CD4-positive, alpha-beta T cell treated with Interleukin-17A for 4 hours (primary cell): ENCODE results near the gene DICER1.

Source experiments
- DNase-seq: peaks from one replicate; pipeline ENCODE4 v3.0.0-alpha.2; 2020; ENCODE audit warnings: mixed read lengths

Gene DICER1

GRCh38 chr14:95122621-95122945 lies 34.7 kb downstream of the DICER1 start:
- no peak for DNase-seq

DNA sequence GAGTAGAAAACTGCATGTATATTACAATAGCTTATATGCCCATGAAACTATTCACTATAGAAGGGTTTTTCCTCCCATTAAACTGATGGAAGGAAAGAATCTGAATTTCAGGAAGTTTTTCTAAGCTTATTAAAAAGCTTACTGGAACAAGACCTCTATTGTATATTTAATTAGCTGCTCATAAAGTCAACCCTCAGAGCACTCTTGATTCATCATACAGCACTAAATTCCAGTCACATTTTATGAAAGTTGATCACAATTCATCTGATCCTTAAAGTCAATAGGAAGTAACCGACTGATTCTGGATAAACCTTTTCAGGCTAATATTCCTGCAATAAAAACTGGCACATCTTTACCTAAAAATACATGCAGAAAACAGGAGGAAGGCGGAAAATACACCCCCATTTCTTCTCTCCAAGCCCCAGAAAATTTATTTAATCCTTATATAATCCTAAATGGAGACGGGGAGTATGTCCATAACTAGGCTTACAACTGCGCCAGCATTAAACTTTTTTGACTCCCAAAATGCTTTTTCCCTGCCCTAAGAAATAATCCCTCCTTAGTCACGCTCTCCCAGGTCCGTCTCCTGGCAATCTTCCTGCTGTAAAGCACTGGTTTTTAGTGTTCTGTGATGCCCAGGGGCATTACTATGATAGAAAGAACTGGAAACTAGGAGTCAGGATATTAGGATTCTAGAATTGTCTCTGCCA lies 35.3 kb downstream of the DICER1 start:
- DNase-seq = no peak

DNA sequence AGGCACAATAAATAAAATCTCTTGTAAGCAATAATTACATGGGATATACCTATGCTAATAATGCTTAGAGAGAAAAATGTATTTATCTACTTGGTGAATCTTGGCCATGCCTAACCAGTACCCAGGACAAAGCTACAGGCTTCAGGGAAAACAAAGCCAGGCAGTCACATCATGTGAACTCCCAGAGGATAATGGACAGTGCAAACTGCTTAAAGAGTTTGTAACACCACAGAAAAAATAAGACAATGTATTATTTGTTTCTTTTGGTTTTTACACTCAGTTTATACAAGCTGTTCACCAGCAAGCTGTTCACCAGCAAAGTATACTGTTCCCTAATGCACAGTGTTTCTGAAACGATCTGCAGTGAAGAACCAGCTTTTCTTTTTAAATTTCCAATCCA lies 38.0 kb downstream of the DICER1 start:
- no peak for DNase-seq

- no peak for DNase-seq
Measured at GRCh38 chr14:95117937-95118721, 39.2 kb downstream of the DICER1 start.

DNA sequence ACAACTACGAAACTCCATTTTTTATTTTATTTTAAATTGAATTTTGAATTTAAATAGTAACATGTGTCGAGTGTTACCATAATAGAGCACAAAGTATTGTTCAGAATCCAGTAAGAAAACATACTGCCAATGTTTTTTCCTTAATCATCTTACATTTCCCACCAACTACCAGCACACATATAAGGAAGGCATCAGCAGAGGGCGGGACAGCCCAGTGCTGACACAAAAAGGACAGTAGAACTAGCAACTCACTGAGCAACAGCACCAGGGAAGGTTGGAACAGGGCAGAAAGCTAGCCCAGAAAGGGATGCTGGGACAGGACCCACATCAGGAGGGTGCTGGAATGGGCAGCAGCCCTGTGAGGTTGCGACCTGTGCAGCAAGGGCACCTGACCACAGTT lies 43.9 kb downstream of the DICER1 start:
- no peak for DNase-seq

GRCh38 chr14:95111507-95112164 lies 45.7 kb downstream of the DICER1 start:
- no peak for DNase-seq

GRCh38 chr14:95110178-95110577 lies 47.2 kb downstream of the DICER1 start:
- no peak for DNase-seq

GRCh38 chr14:95107711-95108110 lies 49.6 kb downstream of the DICER1 start:
- DNase-seq = no peak

DNA sequence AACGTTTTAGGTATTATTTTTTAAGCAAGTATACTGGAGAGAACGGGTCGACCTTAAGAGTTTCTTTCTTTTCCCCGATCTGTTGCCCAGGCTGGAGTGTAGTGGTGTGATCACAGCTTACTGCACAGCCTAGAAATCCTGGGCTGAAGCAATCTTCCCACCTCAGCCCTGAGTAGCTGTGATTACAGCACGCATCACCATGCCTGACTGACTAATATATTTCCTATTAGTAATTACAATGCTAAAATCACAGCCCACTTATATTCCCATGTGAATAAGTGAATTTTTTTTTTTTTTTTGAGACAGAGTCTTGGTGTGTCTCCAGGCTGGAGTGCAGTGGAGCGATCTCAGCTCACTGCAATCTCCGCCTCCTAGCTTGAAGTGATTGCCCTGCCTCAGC lies 50.4 kb downstream of the DICER1 start:
- DNase-seq = no peak

- DNase-seq = no peak
Measured at GRCh38 chr14:95104911-95105310, 52.4 kb downstream of the DICER1 start.

DNA sequence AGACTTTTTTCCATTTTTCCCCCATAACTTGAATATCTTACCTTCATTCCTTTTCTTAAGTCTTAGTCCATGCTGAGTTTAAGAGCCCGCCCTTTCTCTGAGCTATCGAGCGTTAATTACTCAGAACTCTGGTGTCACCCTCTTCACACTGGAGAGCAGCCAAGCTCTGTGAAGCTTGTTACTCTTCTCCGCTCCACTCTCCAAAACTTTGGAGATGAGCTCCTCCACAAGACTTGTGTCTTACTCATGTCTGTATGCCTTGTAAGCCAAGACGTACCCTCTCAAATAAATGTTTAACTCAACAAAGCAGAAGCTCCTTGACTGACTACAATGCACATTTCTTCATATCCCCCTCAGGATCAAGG lies 54.7 kb downstream of the DICER1 start:
- DNase-seq = no peak

DNA sequence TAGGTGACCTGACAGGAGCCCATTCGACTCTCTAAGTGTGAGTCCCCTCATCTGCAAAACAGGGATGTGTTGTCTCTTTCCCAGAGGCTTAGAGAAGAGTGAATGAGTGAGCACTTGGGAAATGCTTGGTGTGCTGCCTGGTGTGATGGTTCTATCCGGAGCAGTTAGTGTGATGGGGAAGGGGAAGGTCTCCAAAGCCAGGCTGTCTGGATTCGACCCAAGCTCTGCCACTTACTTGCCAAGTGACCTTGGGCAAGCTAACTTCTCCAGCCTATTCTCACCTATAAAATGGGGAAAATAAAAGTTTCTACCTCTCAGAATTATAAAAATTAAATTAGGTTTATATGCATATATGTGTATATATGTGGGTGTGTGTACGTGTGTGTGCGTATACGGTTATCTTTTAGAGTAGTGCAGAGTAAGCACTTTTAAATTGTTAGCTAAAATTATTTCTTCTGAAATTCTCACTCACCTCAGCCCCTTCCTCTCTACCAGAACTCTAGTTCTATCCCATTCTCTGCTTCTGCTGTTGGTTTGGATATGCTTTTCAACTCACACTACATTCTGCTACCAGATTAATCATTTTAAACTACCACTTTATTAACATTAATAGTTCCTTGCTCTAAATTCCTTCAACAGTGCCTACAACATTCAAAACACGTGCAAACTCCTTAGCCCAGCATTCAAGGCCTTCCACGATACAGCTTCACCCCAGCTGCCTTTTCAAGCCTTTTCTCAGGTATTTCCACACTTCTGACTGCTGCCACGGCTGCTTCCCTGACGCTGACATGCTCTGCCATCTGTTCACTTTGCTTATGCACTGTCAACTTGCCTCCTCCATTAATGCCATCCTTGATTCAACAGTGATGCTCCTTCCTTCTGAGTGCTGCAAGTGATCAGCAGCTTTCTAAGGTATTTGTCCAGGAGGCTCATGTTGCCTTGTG lies 55.3 kb downstream of the DICER1 start:
- no peak for DNase-seq

DNA sequence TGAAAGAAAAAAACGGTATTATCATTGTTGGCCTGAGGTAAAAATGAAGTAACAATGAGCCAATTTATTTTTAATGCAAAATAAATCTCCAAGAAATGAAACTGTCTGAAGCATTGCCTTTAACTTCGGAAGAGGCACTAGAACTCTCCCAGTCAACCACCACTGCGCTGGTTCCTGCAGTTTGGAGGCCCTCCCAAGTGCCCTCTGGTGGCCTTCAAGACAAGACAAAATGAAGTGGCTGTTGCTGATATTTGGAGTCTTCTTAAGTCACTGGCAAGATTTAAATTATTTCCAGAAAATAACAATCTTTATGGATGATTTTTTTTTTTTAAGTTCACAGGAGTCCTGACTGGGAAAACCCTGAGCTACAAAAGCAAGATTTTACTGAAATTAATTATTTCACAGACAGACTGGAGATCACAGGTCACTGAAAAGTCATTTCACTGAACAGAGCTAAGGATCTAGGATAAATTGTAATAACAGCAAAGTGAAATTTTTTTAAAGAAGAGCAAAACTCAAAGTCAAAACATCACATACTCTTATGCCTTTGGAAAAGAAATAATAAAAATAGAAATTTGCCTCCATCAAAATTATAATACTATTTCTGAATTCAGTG lies 58.2 kb downstream of the DICER1 start:
- peak; percentile 40 for DNase-seq

DNA sequence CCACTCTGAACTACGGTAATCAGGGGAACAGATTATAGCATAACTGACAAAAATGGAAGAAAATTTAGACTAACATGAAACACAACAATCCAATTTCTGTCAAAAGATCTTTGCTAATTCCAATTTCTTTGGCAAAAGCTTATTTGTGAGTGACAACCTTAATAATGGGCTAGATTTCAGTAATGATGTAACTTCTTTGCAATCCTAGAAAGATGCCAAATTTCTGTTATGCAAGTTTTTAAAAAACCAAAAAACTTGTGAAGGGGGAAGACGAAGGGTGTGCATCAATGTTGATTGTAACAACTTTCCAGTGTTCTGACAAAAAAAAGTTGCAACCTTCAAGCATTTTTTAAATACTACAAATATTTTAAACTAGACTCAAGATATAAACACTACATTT lies 59.9 kb downstream of the DICER1 start:
- DNase-seq = no peak

GRCh38 chr14:95096476-95096875 lies 60.9 kb downstream of the DICER1 start:
- no peak for DNase-seq

GRCh38 chr14:95095996-95096395 lies 61.3 kb downstream of the DICER1 start:
- no peak for DNase-seq

GRCh38 chr14:95092723-95093122 lies 64.6 kb downstream of the DICER1 start:
- DNase-seq = no peak

- DNase-seq = no peak
Measured at GRCh38 chr14:95091581-95091980, 65.7 kb downstream of the DICER1 start.

DNA sequence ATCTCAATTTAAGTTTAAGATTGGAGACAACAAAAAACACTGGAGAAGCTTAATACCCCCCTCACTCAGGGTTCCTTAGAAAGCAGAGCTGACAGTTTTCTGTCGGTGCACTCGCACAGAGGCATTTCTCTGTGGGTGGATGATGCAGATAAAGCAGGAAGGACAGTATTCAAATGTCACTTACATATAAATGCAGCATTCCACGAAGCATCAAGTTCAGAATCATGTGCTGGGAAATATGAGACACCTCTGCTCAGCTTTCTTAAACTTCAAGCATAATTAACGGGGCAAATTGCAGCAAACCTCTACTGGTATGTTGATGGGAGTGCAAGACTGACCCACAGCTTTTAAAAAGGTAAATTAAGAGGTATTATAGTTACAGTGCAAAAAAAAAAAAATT lies 68.7 kb downstream of the DICER1 start:
- no peak for DNase-seq

DNA sequence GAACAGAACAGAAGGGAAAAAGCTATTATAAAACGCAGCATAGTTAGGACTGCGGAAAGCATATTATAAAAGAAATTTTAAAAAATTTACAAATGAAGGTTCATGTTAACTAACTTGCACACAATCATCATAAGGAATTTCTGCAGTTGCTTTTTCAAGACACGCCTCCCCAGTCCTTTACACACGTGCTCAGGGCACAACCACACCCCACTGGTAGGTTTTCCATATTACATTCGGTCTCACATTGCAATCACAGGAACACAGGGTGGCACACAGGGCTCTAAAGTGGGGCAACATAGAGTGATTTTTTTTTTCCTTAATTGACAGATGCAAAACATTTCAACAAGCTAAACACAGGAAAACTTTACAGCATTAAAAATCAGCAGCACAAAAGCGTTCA lies 69.7 kb downstream of the DICER1 start:
- no peak for DNase-seq

DNA sequence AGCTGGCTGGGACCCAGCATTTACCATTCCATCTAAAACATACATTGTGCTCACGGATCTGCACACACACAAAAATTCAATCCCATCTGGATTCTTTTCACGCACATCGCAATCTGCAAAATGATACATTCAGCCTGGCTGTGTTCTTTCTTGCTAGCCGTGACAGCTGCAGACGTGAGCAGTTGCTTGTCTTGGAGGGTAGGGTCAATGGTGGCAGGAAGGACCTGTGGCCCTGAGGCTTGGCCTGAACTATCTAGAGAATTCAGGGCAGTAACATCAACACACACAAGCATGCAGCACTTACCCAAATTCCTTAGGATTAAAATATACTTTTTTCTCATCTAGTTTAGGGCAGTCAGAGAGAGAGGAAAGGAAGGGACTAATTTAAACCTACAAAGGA lies 72.0 kb downstream of the DICER1 start:
- DNase-seq = no peak

DNA sequence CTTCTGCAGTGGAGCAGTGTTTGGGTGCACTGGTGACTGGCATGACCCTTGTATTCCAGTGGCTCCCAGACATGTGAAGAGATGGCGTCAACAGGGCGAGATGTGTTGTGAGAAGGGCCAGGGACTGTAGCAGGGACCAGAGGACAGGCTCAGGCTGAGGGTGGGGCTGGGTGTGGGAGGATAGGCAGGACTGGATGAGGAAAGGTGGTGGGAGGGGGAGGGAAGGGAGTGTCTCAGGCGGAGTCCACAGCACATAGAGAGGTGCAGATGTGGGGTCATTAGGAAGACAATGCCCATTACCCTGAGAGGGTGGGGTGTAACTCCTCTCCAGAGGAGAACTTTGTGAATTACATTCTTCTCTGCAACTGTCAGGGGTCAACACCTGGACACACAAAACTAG lies 78.5 kb downstream of the DICER1 start:
- no peak for DNase-seq

DNA sequence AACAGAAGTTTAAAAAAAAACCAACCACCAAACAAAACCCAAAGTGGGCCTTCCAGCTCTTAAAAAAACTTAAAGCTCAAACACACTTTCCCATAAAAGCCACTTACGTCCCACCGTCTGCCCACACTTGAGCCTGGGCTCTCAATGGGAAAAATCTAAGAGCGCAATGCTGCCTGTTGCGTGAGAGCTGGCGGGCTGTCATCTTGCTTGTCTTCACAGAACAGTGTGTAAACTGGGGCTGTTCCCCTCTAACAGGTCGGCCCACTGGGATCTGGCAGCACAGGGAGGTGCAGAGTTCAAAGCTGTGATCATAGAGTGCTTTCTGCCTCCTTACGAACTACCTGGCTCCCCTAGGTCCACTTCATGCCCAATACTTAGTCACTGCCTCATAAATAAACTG lies 80.0 kb downstream of the DICER1 start:
- no peak for DNase-seq
